Measurements from ENCODE around the gene CHCHD4.

DNA sequence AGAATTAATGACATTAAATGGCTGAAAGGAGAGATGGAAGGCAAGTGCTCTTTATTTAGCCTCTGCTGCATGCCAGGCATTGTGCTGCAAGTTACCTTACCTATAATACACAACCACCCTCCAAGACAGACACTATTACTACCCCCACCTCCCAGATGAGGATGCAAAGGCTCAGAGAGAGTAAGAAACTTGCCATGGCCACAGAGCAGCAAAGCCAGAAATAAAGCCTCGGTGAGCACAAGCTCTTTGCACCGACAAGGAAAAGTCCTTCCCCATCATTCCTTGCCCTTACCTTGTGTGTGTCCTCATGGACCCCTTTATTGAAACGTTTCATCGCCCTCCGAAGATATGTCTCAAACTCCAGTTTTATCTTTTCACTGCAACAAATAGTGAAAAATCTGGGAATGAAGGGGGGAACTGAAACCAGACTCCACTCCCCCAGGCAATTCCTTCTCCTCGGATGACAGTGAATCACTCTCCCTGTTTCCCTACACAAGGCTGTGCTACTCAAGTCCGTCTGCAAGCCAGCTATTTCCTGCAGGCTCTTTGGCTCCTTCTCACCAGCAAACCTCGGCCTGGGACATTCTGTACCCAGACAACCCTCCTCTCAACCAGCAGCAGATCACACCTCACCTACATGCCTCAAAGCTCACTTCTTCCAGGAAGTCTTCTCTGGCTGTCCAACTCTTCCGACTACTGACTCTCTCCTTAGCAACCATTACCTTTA, 42.4 kb upstream of the CHCHD4 start:
- TF ChIP-seq POLR2A (IDR thresholded peaks at IDR 0.05; ENCODE audit: low read length), result no peak
- TF ChIP-seq GATA1 (IDR thresholded peaks at IDR 0.05; ENCODE audit: low read depth, low read length), result no peak
